HG03064 (cell line): ENCODE data around the gene TRPV4.

ENCODE experiments used
- ATAC-seq: cut with Tn5 transposase; IDR thresholded peaks from one replicate; pipeline ENCODE4 v1.9.1; 2021; ENCODE audit warnings: low read depth; ENCODE audit not compliant: unreplicated experiment

The TRPV4 gene

DNA sequence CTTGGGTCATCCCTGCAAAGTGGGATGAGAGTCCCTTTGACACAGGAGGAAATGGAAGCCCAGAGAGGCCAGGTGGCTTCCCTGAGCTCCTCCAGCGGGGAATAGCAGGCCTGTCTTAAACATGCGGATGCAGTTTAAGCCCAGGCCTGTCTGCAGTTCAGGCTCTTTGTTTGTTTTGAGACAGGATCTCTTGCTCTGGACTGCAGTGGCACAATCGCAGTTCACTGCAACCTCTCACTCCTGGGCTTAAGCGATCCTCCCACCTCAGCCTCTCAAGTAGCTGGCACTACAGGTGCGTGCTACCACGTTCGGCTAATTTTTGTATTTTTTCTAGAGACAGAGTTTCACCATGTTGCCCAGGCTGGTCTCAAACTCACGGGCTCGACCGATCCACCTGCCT is 3.5 kb downstream of the TRPV4 start:
- no peak for ATAC-seq

GRCh38 chr12:109828754-109829511 is 4.3 kb downstream of the TRPV4 start:
- ATAC-seq = no peak

DNA sequence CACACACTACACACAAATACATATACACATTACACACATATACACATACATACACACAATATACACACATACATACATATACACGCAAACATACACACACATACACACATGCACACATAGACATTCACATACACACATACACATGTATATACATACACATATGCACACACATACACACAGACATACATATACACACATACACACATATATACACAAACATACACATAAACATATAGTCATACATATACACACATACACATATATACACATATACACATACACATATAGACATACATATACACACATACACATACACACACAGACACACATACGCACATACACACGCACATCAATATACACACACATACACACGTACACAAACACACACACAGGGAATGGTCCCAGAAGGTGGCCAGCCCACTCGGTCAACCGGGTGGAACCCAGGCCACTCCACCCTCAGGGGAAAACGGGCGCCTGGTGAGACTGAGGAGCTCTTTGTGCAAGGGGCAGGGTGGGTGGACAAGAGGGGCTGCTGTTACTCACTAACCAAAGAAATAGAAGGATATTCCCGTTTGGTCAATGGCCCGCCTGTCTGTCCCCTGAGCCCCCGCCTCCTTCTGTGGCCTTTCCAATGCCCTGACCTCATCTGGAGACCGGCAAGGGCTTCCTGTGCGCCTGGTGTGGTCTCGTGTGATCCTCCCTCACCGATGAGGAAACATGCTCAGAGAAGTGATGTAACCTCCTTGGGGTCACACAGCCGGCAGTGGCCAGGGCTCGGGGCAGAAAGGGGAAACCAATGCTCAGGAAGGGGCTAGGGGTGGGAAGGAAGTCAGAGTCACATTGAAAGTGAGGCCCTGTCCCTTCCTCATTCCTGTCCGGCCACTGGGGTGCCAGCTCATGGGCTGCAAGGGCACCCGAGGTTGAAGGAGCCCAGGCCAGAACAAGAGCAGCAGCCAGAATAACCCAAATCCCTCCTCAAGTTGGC is 5.3 kb downstream of the TRPV4 start:
- ATAC-seq = no peak

GRCh38 chr12:109827080-109827479 is 6.1 kb downstream of the TRPV4 start:
- no peak for ATAC-seq

GRCh38 chr12:109824731-109825130 is 8.5 kb downstream of the TRPV4 start:
- no peak for ATAC-seq

- ATAC-seq = no peak
Observed at GRCh38 chr12:109822951-109823411, 10.2 kb downstream of the TRPV4 start.

- ATAC-seq = no peak
Observed at GRCh38 chr12:109822416-109822815, 10.8 kb downstream of the TRPV4 start.

DNA sequence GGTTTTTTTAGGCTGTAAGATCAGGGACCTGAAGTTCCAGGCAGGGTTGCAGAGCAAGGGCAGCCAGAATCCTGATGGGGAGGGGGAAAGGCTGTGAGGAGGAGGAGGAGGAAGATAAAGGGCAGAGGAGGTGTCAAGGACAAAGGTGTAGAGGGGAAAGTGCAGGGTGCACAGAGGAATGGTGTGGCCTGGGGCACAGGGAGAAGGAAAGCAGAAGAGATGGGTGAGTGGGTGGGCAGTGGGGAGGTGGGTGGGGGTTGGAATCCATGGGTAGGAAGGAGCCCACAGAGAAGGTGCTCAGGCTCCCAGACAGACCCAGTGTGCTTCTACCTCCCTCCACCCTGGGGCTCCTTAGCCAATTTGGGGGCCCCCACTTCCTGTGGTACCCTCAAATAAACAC is 11.2 kb downstream of the TRPV4 start:
- ATAC-seq = no peak

GRCh38 chr12:109820816-109821381 is 12.3 kb downstream of the TRPV4 start:
- no peak for ATAC-seq

DNA sequence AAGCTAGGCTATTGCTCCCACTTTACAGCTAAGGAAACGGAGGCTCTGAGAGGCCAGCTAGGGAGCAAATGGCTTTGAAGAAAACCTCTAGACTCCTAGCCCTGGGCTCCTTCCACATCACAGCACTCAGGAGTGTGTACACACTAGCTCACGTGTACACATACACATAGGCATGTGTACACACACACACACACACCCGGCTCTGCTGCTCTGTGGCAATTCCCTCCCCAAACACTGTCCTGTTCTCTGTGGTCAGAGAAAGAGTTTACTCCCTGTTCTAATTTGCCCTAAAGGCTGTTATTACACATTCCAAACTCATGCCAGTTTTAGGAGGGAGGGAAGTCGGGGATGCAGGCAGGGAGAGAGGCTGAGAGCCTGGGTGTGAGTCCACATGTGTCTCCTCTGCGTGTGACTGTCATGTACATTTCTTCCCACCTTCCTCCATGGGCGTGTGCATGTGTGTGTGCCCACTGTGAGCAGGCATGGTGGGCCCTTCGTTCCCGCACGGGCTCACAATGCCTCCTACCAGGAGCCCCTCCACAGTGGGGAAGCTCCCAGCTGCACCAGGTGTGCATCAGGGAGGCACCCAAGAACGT is 14.2 kb downstream of the TRPV4 start:
- no peak for ATAC-seq

DNA sequence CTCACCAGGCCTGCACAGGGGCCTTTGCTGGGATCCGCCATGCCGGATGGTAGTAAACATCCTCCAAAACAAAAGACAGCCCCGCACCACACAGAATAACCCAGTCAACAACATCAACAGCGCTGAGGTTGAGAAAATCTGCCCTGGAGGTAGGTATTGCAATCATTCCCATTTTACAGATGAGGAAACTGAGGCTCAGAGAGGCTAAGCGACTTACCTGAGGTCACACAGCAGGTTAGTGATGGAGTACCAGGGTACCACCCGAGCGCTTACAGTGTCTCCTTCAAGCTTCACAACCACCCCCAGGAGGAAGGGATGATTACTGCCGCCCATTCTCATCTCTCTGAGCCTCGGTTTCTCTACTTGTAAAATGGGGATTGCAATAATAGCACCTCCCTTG is 14.9 kb downstream of the TRPV4 start:
- no peak for ATAC-seq

DNA sequence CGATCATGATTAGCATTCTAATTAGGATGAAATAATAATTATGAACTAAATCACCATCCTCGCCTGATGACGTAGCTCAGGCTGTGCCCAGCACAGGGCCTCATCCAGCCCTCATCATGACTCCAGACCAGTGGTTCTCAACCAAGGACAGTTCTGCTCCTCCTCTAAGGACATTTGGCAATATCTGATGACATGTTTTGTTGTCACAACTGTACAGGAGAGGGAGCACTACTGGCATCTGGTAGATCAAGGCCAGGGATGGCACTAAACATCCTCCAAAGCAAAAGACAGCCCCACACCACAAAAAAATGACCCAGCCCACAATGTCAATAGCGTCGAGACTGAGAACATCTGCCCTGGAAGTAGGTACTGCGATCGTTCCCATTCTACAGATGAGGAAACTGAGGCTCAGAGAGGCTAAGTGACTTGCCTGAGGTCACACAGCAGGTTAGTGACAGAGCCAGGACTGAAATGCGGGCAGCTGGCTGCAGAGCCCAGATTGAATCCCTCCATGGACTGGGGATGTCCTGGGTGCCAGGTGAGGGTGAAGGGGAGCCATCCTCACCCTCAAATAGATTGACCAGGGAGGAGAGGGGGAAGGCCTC is 15.5 kb downstream of the TRPV4 start:
- no peak for ATAC-seq

DNA sequence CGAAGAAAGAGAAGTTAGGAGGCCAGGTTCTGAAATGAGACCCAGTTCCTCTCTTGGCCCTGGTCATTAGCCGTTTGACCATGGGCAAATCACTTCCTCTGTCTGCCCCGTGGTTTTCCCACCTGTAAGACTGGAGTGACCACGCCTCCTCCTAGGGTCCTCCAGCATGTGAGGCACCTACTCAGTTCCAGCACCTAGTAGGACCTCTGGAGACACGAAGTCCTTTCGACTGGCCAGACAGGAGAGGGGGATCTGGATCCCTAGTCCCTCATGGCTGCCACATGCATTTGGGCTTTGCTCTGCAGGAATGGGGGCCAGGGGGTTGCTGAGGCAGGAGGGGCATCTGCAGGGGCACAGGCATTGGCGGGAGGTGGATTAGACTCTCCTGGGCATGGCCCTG is 16.3 kb downstream of the TRPV4 start:
- no peak for ATAC-seq

DNA sequence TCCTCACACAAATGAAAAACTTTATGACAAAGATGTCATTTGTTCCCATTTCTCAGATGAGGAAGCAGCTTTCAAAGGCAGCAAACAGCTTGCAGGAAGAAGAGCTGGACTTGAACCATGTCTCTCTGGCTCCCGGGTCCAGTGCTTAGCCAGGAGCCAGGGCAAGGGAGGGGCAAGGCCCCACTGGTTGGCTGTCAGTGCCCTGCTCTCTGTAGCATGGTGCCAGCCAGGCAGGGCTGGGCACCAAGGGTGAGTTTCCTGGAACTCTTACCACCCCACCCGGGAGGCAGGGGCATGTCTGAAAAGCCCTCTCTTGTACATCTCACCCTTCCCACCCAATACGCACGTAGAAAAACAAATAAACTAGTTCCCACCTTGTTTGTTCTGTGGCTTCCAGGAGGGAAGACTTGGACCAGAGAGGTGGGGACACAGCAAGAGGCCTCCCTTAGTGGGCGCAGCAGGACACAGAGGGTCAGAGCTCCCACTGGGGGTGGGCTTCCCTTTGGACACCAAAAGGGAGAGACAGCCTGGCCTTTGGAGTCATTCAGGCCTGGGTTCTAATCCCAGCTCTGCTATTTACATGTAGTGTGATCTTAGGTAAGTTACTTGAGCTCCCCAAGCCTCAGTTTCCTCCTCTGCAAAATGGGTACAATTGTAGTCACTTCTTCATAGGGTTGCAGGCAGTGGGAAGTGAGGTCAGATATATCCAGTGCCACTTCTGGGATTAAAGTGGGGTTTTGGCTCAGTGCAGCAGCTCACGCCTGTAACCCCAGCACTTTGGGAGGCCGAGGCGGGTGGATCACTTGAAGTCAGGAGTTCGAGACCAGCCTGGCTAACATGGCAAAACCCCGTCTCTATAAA is 17.2 kb downstream of the TRPV4 start:
- ATAC-seq = no peak

GRCh38 chr12:109815225-109815624 is 18.0 kb downstream of the TRPV4 start:
- ATAC-seq = no peak

GRCh38 chr12:109814600-109815150 is 18.5 kb downstream of the TRPV4 start:
- ATAC-seq = no peak

DNA sequence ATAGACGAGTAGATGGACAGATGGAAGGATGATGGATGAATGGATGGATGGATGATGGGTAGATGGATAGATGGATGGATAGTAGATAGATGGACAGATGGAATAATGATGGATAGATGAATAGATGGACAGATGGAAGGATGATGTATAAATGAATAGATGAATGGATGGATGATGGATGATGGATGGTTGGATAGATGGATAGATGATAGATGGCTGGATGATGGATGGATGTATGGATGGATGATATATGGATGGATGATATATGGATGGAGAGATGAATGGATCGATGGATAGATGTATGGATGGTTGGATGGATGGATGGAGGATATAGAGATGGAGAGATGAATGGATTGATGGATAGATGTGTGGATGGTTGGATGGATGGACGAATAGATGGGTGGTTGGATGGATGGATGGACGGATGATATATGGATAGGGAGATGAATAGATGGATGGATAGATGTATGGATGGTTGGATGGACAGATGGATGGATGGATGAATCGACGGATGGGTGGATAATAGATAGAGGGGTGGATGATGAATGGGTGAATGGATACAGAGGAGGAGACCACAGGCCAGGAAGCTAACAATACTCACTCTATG is 19.3 kb downstream of the TRPV4 start:
- no peak for ATAC-seq

- no peak for ATAC-seq
Observed at GRCh38 chr12:109811624-109811995, 21.6 kb downstream of the TRPV4 start.
